Ureter (tissue), 1 donor: Measurements from ENCODE around the gene GAB3. TPM values are rescaled to one million over a fixed set of nuclear protein-coding genes. Genes with fewer than 3 reads are reported as not detected.

Experiments
- total RNA-seq: library from RNA; stranded (reverse); gene quantifications from one replicate; pipeline ENCODE4 v1.2.4, GENCODE V29; 2023
- donor health status: DM: yes; HTN: yes; CAD: no.

Gene GAB3
- total RNA-seq, 1 donor from 2014 or later: 4.2 TPM

Other genes starting within 250 kb of the GAB3 start
- gene FAM3A, start 234.8 kb downstream of the GAB3 start, total RNA-seq: 46.3 TPM
- gene G6PD, start 204.2 kb downstream of the GAB3 start, total RNA-seq: 52.3 TPM
- 28.5 TPM for gene IKBKG, start 203.5 kb downstream of the GAB3 start, total RNA-seq
- not detected for gene CTAG1A, start 165.9 kb downstream of the GAB3 start, total RNA-seq
- not detected for gene CTAG1B, start 131.8 kb downstream of the GAB3 start, total RNA-seq
- gene CTAG2, start 97.5 kb downstream of the GAB3 start, total RNA-seq: not detected
- gene DKC1, start 11.8 kb upstream of the GAB3 start, total RNA-seq: 73.8 TPM
- 21.9 TPM for gene MPP1, start 54.4 kb upstream of the GAB3 start, total RNA-seq
- not detected for gene SMIM9, start 83.6 kb upstream of the GAB3 start, total RNA-seq
- gene F8A1, start 135.3 kb upstream of the GAB3 start, total RNA-seq: 35.7 TPM